GM23338 (cell line): ENCODE measurements around the gene ANTXR1.

Experiments used
- EZH2 ChIP-seq: fragments of 200-600 bp; sonication (generic); IDR thresholded peaks from one replicate; pipeline ENCODE4 v1.8.0; 2017; ENCODE audit warnings: antibody characterized with exemption, mild to moderate bottlenecking, low read depth; ENCODE audit not compliant: unreplicated experiment
- POLR2AphosphoS5 ChIP-seq: IDR thresholded peaks from 2 replicates; pipeline ENCODE4 v1.6.1; 2016; ENCODE audit warnings: antibody characterized with exemption, low read depth
- TF ChIP-seq, protein P1 (sequence below), 2 experiments: fragments of 200-600 bp in 1 of 2; sonication (generic) in 1 of 2; conservative IDR thresholded peaks; 2 replicates each; pipeline versions ENCODE4 v1.5.1 to v1.6.1; 2016 to 2017; ENCODE audit warnings: antibody characterized with exemption in 2 of 2, low read depth in 2 of 2, mild to moderate bottlenecking in 2 of 2, moderate library complexity in 1 of 2

DNA sequence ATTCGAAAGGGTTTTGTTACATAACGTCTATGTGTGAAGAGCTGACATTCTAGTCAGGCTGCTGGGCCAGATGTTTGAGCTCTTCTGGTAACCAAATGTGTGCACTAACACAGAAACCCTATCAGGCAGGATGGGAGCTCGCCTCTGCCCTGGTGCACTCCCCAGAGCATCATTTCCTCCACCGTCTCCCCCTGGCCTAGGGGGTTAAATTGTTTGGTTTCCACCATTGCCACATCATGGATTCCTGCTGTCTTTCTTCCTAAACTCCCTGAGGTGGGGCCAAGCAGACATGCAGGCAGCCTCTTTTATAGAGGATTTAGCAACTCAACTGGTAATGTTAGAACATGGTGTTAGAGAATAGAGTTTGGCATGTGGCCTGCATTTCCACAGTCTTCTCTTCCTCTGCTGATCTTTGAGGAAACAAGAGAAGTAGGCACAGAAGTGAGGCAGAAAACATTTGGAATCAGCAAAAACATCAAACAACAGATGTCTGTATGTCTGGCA, 87.3 kb downstream of the ANTXR1 start:
- TF ChIP-seq EZH2 = no peak
- TF ChIP-seq POLR2AphosphoS5 = no peak
- TF ChIP-seq, protein P1, sequence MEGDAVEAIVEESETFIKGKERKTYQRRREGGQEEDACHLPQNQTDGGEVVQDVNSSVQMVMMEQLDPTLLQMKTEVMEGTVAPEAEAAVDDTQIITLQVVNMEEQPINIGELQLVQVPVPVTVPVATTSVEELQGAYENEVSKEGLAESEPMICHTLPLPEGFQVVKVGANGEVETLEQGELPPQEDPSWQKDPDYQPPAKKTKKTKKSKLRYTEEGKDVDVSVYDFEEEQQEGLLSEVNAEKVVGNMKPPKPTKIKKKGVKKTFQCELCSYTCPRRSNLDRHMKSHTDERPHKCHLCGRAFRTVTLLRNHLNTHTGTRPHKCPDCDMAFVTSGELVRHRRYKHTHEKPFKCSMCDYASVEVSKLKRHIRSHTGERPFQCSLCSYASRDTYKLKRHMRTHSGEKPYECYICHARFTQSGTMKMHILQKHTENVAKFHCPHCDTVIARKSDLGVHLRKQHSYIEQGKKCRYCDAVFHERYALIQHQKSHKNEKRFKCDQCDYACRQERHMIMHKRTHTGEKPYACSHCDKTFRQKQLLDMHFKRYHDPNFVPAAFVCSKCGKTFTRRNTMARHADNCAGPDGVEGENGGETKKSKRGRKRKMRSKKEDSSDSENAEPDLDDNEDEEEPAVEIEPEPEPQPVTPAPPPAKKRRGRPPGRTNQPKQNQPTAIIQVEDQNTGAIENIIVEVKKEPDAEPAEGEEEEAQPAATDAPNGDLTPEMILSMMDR (conservative IDR thresholded peaks at IDR 0.05; ENCODE audit: low read depth in 2 of 2) = no peak
